GM18870 (cell line): Measurements from ENCODE around the gene WNT5A.

Experiments
- ATAC-seq: cut with Tn5 transposase; IDR thresholded peaks from one replicate; pipeline ENCODE4 v1.9.1; 2021; ENCODE audit warnings: moderate library complexity; ENCODE audit not compliant: unreplicated experiment

Gene WNT5A

DNA sequence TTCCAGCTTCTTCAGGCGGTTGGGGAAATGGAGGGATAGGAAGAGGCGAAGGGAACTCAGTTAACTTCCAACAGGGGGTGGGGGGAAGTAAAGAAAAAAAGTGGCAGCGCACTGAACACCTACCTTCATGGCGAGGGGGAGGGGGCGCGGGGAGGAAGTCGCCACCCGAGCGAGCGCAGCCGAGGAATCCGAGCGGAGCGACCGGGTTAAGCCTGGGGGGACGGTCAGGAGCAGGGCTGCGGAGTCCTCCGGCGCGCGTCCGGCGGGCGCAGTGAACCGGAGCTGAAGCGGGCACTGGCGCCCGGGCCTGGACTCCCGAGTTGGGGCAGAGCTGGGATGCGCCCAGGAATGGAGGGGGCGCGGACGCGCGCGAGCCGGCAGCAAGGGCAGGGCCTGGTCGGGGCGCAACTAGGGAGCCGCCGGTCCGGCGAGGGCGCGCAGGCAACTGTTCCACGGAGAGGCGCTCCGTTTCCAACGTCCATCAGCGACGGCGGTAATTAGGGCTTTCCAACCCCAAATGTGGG is at the start of gene WNT5A:
WNT5A (minus strand) TSS at position 450 of the 524 bp plus-strand sequence; CDS start at position 129, 321 bp downstream.
- ATAC-seq = no peak

GRCh38 chr3:55534876-55535275 is 47.8 kb upstream of the WNT5A start:
- ATAC-seq = no peak

DNA sequence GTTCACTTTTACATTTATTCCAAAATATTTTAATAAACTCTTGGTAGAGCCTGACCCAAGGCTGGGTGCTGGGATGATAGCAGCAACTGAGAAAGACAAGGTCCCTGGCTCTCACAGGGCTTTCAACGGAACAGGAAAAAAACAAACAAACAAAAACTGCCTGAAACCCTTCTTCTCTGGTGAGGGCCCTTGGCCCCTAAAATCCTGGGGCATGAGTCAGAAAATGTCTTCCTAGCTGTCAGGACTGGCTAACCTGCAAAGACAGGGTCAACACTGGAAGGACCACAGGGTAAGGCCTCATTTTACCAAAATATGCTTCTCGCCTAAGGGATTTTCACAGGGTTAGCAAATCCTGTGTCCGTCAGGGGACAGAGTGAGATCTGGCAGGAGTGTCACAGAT is 45.7 kb upstream of the WNT5A start:
- no peak for ATAC-seq

DNA sequence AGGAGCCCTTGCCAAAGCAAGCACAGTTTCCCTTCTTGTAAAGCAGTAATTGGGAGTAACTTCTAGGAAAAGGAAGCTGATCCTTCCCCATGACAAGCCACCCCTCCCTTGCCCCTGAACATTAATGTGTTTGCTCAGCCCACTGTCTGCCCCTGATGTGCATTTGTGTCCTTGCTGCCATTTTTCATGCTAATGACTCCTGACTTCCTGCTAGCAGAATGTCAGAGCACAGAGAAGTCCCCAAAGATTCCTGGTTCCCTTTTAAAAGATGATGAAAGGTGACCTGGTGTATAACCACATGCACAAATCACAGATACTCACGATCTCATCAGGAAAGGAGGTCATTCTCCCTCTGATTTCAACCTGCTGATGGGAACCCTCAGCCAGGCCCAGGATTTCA is 44.2 kb upstream of the WNT5A start:
- no peak for ATAC-seq

DNA sequence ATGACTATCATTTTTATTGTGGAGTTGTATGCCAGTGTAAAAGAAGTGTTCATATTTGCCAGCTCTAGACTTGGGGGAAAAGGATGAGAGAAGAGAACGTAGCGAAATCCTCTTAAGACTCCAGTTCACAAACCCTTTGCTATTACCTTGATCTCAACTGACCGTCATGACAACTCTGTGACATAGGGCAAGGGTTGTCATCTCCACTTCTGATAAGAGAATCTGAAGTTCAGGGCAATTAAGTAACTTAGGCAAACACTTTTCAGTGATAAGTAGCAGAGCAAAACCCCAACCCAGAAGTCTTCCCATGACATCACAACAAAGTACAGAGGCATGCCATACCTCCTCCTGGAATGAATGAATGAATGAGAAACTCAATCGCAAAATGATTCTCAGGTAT is 40.3 kb upstream of the WNT5A start:
- no peak for ATAC-seq

GRCh38 chr3:55526332-55527030 is 39.4 kb upstream of the WNT5A start:
- no peak for ATAC-seq

- ATAC-seq = no peak
These were observed 38.3 kb upstream of the WNT5A start for GRCh38 chr3:55525436-55525835.

- no peak for ATAC-seq
These were observed 37.6 kb upstream of the WNT5A start for GRCh38 chr3:55524565-55525244.

GRCh38 chr3:55523471-55523870 is 36.4 kb upstream of the WNT5A start:
- no peak for ATAC-seq

DNA sequence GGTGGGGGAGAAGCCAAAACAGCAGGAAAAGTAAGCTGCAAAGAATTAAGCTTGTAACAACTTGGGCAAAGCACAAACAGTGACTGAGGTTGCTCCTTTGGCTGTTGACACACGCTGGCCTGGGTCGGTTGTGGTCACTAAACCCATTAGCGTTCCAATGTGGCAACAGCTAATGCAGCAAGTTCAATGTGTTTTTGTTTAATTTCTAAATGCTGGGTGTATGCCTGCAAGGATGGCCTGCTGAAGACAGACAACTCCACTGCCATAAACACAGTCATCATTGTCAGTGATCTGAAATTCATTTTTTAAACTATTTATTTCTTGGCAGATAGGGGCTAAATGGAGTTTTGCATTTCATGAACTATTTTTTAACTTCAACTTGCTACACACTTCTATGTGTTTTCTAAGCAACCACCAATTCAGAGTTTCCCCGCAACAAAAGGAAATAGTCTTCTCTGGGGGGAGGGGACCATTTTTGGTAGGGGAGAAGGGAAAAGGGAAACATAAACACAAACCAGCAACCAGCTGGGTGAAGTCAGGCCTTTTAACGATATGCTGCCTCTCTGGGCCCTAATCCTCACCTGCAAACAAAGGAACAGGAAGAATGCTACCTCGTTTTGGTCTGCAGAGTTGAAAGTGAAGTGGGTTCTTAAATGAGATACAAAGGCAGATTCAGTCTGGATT is 34.8 kb upstream of the WNT5A start:
- no peak for ATAC-seq

DNA sequence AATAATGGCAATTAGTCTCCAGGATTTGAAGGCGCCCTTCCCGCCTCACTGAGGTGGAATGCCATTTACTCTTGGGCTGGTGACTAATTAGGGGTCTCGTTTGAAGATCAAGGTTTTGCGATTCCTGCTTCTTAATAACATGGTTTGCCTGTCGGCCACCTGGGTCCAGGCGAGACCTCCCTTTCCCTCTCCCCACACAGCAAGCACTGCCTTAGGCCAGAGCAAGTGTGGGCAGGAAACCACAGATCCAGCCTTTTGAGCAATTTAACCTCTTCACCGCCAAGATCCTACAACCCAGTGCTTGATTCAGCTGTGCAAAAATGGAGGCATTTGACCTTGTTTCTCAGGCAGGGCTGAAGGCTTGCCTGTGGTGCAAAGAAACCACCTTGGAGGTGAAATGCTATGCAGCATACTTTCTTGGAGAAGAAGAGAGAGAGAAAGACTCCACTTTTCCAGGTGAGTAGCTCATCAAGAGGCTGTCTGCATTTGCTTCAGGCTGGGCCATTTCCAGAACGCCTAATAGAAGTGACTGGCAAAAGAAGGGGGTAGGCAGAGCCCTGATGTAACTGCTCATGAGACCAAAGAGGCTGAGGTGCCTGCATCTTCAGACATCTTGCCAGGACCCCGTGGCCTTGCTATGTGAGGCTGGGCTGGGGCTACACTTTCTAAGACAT is 34.1 kb upstream of the WNT5A start:
- ATAC-seq = no peak

DNA sequence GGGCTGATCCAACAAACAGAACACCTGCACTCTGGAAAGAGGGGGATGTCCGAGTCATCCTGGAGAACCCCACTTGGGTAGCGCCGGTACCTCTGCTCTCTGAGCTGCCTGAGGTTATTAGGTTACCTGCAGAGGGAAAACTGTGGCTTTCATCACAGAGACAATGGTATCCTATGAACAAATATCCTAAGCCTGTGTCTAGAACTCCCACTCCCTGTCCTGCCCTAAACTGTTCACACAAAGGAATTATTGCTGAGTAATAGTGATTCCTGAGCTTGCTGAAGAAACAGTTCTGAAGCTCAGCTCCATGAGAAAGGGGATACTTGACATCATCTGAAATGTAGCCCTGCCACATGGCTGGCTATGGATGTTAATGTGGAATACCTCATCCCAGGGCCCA is 31.9 kb upstream of the WNT5A start:
- no peak for ATAC-seq

- ATAC-seq = no peak
These were observed 31.3 kb upstream of the WNT5A start for GRCh38 chr3:55518451-55518850.

DNA sequence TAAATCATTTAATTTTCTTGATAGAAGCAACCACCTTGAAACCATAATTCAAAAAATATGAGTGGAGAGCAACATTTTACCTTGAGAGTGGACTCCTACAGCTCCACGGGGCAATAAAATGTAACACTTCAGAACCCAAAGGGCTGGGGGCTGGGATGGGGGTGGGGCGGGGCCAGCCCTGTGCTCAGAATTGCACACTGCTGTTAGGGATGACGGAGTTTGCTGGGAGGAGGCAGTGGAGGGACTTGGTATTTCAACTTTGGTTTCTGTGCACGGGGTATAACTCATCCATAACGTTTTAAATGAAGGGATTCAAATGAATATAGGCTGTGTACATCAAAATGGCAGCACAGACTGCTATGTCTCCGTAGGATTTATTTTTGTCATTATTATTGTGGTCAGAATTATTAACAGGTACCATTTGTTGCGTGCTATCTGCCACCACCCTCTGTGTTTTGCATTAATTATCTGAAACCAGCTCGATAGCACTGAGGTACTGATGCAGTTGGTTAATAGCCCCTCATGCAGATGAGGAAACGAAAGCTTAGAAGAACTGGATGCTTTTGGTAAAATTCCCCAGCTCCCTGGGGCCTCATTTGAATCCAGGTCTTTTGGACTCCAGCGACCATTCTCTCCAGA is 29.4 kb upstream of the WNT5A start:
- no peak for ATAC-seq

DNA sequence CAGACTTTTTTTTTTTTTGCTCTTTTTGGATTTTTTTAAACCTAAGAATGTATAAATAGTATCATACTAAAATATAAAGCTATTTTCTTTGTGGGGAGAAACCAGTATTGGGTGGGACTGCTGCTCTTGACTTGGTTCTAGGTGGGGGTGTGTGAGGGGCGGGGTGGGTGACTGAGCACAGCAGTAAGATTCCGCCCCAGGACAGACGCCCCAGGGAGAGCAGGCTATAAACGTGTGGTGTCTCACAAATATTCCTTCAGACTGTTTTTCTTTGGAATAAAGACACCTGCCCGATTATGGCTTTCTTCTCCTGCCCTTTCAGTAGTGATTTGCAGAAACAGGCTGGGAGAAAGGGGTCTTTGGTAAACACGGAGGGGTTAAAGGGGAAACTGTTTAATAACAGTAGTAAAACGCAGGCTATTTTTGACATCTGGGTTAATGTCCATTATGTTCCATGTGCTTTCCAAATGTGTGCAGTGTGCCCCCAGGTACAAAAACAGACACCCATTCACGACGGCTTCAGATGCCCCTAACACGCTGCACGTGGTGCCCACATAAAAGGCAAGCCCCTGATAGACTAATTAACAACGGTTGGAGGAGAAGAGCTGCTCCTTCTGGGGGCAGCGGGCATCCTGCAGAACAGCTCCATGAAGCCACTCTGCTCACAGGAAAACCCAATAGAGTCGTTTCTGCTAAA is 28.6 kb upstream of the WNT5A start:
- ATAC-seq = no peak

DNA sequence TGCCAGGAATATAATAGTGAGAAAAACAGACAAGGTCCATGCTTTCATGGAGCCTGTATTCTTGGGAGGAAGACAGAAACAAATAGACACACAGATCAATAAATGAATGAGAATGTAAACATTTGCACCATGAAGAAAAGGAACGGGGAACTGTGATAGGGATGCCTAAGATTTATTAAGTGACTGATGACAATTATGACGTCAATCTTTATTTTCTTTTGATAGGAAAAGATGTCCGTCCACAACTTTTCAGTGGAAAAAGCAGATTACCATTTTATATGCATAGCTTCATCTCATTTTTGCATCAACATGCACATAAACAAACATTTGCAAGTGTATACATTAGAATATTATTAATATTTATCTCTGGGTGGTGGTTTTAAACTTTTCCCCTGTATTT is 27.9 kb upstream of the WNT5A start:
- no peak for ATAC-seq

GRCh38 chr3:55512571-55513343 is 25.7 kb upstream of the WNT5A start:
- no peak for ATAC-seq

GRCh38 chr3:55511895-55512570 is 24.9 kb upstream of the WNT5A start:
- ATAC-seq = no peak

DNA sequence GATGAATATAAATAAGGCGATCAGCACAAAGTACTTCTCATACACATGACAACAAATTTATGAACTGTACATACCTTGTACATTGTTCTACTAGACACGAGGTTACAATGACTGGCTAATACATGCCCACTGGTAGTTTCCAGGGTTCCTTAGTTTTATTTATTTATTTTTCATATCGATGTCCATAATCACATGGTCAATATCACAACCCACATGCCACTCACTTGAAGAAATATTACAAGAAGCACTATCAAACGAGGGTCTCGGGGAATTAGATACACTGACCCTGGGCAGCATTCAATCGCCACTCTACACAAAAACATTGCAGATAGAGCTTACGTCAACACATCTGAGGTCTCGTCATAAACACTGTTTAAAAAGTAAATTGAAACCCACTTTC is 21.2 kb upstream of the WNT5A start:
- no peak for ATAC-seq
